ENCODE results near the gene RPL28.

RPL28 gene

GRCh38 chr19:55385724-55386492 lies at the start of gene RPL28:
Gene RPL28 (plus strand): TSS chr19:55385932. CDS start chr19:55386358, 426 bp downstream.
- ChIA-PET CTCF (no interaction called here), POLR2A (interaction anchor here (0.9 to 1.5 kb wide), 3 partner anchors 8 to 13 kb away, joined by 3 to 6 read pairs (median 4); no protein-coding TSS in a partner anchor)
- peak; percentile 96 for DNase-seq (ENCODE audit: extremely low spot score)
- TF ChIP-seq HDGF (IDR thresholded peaks at IDR 0.05; ENCODE audit: borderline replicate concordance) (no peak), ZNF384 (IDR thresholded peaks at IDR 0.05) (no peak), FOXK2 (IDR thresholded peaks at IDR 0.05) (no peak), SUZ12 (IDR thresholded peaks at IDR 0.05) (no peak), ARNT (IDR thresholded peaks at IDR 0.05) (no peak), ELF4 (IDR thresholded peaks at IDR 0.05) (peak; percentile 82)

GRCh38 chr19:55336101-55336500 lies 49.6 kb upstream of the RPL28 start:
- TF ChIP-seq BHLHE40 (IDR thresholded peaks at IDR 0.05; ENCODE audit: borderline replicate concordance) (no peak), CTBP1 (IDR thresholded peaks at IDR 0.05; ENCODE audit: borderline replicate concordance) (no peak), TARDBP (IDR thresholded peaks at IDR 0.05) (no peak), NFRKB (IDR thresholded peaks at IDR 0.05) (no peak), FOXA1 (IDR thresholded peaks at IDR 0.05) (no peak), FOXK2 (IDR thresholded peaks at IDR 0.05) (no peak), ZNF384 (IDR thresholded peaks at IDR 0.05) (no peak), SUZ12 (IDR thresholded peaks at IDR 0.05) (no peak), ARNT (IDR thresholded peaks at IDR 0.05) (no peak), HDGF (IDR thresholded peaks at IDR 0.05; ENCODE audit: borderline replicate concordance) (no peak)
- CTCF ChIA-PET, result no interaction called here
- no peak for DNase-seq (ENCODE audit: extremely low spot score)
- POLR2A ChIA-PET, result no interaction called here

- CTCF ChIA-PET, result interaction anchor here (0.6 to 1.1 kb wide), 4 partner anchors 19 to 198 kb away, joined by 3 to 4 read pairs (median 4); no protein-coding TSS in a partner anchor
- POLR2A ChIA-PET, result interaction anchor here (0.6 to 3.5 kb wide), 30 partner anchors 10 to 315 kb away, joined by 3 to 27 read pairs (median 5); partner anchors contain the start of genes FIZ1, HSPBP1, PPP6R1 and TMEM150B
- TF ChIP-seq HDGF (IDR thresholded peaks at IDR 0.05; ENCODE audit: borderline replicate concordance), result peak; percentile 54; the same call in 1 of the 2 replicates
- TF ChIP-seq BHLHE40 (IDR thresholded peaks at IDR 0.05; ENCODE audit: borderline replicate concordance), result no peak
- no peak for TF ChIP-seq ZNF384 (IDR thresholded peaks at IDR 0.05)
- TF ChIP-seq PKNOX1 (IDR thresholded peaks at IDR 0.05), result peak; percentile 100
- TF ChIP-seq ELF4 (IDR thresholded peaks at IDR 0.05), result no peak
- peak; percentile 98 for DNase-seq (ENCODE audit: extremely low spot score)
Observed at GRCh38 chr19:55339105-55339888, 46.4 kb upstream of the RPL28 start, which contains the start of gene KMT5C. Gene KMT5C (plus strand): TSS chr19:55339876. CDS start chr19:55341937, 2,061 bp downstream.

- no peak for DNase-seq (ENCODE audit: extremely low spot score)
- ChIA-PET CTCF (interaction anchor here (1.1 kb wide), 1 partner anchor 22 kb away, joined by 3 read pairs; no protein-coding TSS in a partner anchor), POLR2A (interaction anchor here (0.5 to 3.5 kb wide), 25 partner anchors 9 to 1392 kb away, joined by 3 to 27 read pairs (median 5); partner anchors contain the start of genes HSPBP1, PPP6R1, TMEM150B and TMEM190)
- TF ChIP-seq HDGF (IDR thresholded peaks at IDR 0.05; ENCODE audit: borderline replicate concordance) (no peak), NFRKB (IDR thresholded peaks at IDR 0.05) (no peak), ZNF384 (IDR thresholded peaks at IDR 0.05) (no peak), PKNOX1 (IDR thresholded peaks at IDR 0.05) (no peak), FOXK2 (IDR thresholded peaks at IDR 0.05) (no peak), FOXA1 (IDR thresholded peaks at IDR 0.05) (no peak), ELF4 (IDR thresholded peaks at IDR 0.05) (no peak), L3MBTL2 (conservative IDR thresholded peaks at IDR 0.05) (no peak), FOXM1 (IDR thresholded peaks at IDR 0.05; ENCODE audit: borderline replicate concordance) (no peak), SUZ12 (IDR thresholded peaks at IDR 0.05) (no peak), BHLHE40 (IDR thresholded peaks at IDR 0.05; ENCODE audit: borderline replicate concordance) (no peak)
Observed at GRCh38 chr19:55339889-55340783, 45.6 kb upstream of the RPL28 start.

GRCh38 chr19:55340784-55341147 lies 45.0 kb upstream of the RPL28 start:
- TF ChIP-seq ZNF384 (IDR thresholded peaks at IDR 0.05) (no peak), PKNOX1 (IDR thresholded peaks at IDR 0.05) (no peak), ELF4 (IDR thresholded peaks at IDR 0.05) (no peak), SP1 (IDR thresholded peaks at IDR 0.05) (no peak), CTBP1 (IDR thresholded peaks at IDR 0.05; ENCODE audit: borderline replicate concordance) (no peak), TARDBP (IDR thresholded peaks at IDR 0.05) (no peak), LEF1 (IDR thresholded peaks at IDR 0.05; ENCODE audit: borderline replicate concordance) (no peak), BHLHE40 (IDR thresholded peaks at IDR 0.05; ENCODE audit: borderline replicate concordance) (no peak), FOXM1 (IDR thresholded peaks at IDR 0.05; ENCODE audit: borderline replicate concordance) (no peak), L3MBTL2 (conservative IDR thresholded peaks at IDR 0.05) (no peak; the same call in 1 of the 2 replicates)
- ChIA-PET CTCF (no interaction called here), POLR2A (interaction anchor here (0.5 to 1.4 kb wide), 4 partner anchors 12 to 1393 kb away, joined by 3 to 5 read pairs (median 4); partner anchors contain the start of gene UBE2S)
- DNase-seq (ENCODE audit: extremely low spot score), result no peak

All from HEK293T (cell line).